MG63 (cell line): ENCODE results near the gene HOXB9. TPM values are rescaled to one million over a fixed set of nuclear protein-coding genes. Genes with fewer than 3 reads are reported as not detected.
A peak's percentile ranks its signal among the peaks of the same experiment; 100 is the strongest.

ENCODE experiments used
- DNase-seq: peaks from one replicate; pipeline ENCODE4 v3.0.0-alpha.2; 2020
- H3K27me3 ChIP-seq: fragments of 250-450 bp; sonication (Bioruptor Pico); 2 replicates; pipeline ENCODE4 v1.5.1; 2020; ENCODE audit warnings: mild to moderate bottlenecking, moderate library complexity
- H3K36me3 ChIP-seq: fragments of 250-450 bp; sonication (Bioruptor Pico); 2 replicates; pipeline ENCODE4 v1.5.1; 2020; ENCODE audit warnings: mild to moderate bottlenecking, moderate library complexity
- H3K4me3 ChIP-seq: fragments of 250-450 bp; sonication (Bioruptor Pico); 2 replicates; pipeline ENCODE4 v1.5.1; 2020; ENCODE audit warnings: mild to moderate bottlenecking, moderate library complexity
- H3K9me3 ChIP-seq: fragments of 250-450 bp; sonication (Bioruptor Pico); 2 replicates; pipeline ENCODE4 v1.5.1; 2020; ENCODE audit warnings: mild to moderate bottlenecking, moderate library complexity
- total RNA-seq: library from RNA; depleted of rRNA; stranded (reverse); fragments of >200 nt; shearing (Covaris generic); gene quantifications from 2 replicates; pipeline ENCODE4 v1.2.3, GENCODE V29; 2014; ENCODE audit warnings: low replicate concordance

Gene HOXB9
- total RNA-seq, 1 experiment from 2014 or later: 21.0 TPM

- no peaks in the 10 kb centered on the region for H3K27me3 ChIP-seq
Observed at GRCh38 chr17:48642059-48642842, 16.1 kb upstream of the HOXB9 start.

GRCh38 chr17:48641541-48642058 is 15.4 kb upstream of the HOXB9 start:
- H3K9me3 ChIP-seq: no peaks in the 10 kb centered on the region; the same call in 1 of the 2 replicates
- DNase-seq: no peak
- peaks cover 67% of the 10 kb centered on the region for H3K36me3 ChIP-seq
- H3K4me3 ChIP-seq: no peak overlapping the region
- no peaks in the 10 kb centered on the region for H3K27me3 ChIP-seq

More at GRCh38 chr17:48642059-48642842, 16.1 kb upstream of the HOXB9 start:
- H3K4me3 ChIP-seq: no peak overlapping the region
- peaks cover 60% of the 10 kb centered on the region for H3K36me3 ChIP-seq
- DNase-seq: no peak
- H3K9me3 ChIP-seq: no peaks in the 10 kb centered on the region; the same call in 1 of the 2 replicates

- no peak for DNase-seq
- H3K9me3 ChIP-seq: no peaks in the 10 kb centered on the region
- H3K36me3 ChIP-seq: peaks cover 68% of the 10 kb centered on the region
- no peaks in the 10 kb centered on the region for H3K27me3 ChIP-seq
- H3K4me3 ChIP-seq: no peak overlapping the region
Observed at GRCh38 chr17:48640858-48641180, 14.7 kb upstream of the HOXB9 start.

- no peak overlapping the region for H3K4me3 ChIP-seq
- peaks cover 74% of the 10 kb centered on the region for H3K36me3 ChIP-seq
- DNase-seq: no peak
- H3K9me3 ChIP-seq: no peaks in the 10 kb centered on the region
- H3K27me3 ChIP-seq: no peaks in the 10 kb centered on the region
Observed at GRCh38 chr17:48639982-48640857, 14.1 kb upstream of the HOXB9 start.

GRCh38 chr17:48639136-48639535 is 13.0 kb upstream of the HOXB9 start:
- H3K9me3 ChIP-seq: no peaks in the 10 kb centered on the region
- no peaks in the 10 kb centered on the region for H3K27me3 ChIP-seq
- peaks cover 79% of the 10 kb centered on the region for H3K36me3 ChIP-seq
- H3K4me3 ChIP-seq: no peak overlapping the region
- peak; percentile 29 for DNase-seq

- Histone ChIP-seq H3K27me3 (no peaks in the 10 kb centered on the region), H3K9me3 (no peaks in the 10 kb centered on the region), H3K36me3 (peaks cover 73% of the 10 kb centered on the region), H3K4me3 (no peak overlapping the region)
- no peak for DNase-seq
Observed at GRCh38 chr17:48637323-48638260, 11.4 kb upstream of the HOXB9 start.

GRCh38 chr17:48636177-48637018 is 10.2 kb upstream of the HOXB9 start:
- Histone ChIP-seq H3K4me3 (no peak overlapping the region), H3K9me3 (no peaks in the 10 kb centered on the region), H3K27me3 (no peaks in the 10 kb centered on the region), H3K36me3 (peaks cover 70% of the 10 kb centered on the region)
- DNase-seq: no peak

GRCh38 chr17:48634493-48635208 is 8.5 kb upstream of the HOXB9 start:
- H3K36me3 ChIP-seq: peaks cover 74% of the 10 kb centered on the region
- no peak overlapping the region for H3K4me3 ChIP-seq
- no peaks in the 10 kb centered on the region for H3K9me3 ChIP-seq
- no peaks in the 10 kb centered on the region for H3K27me3 ChIP-seq
- no peak for DNase-seq

- Histone ChIP-seq H3K4me3 (no peak overlapping the region), H3K27me3 (no peaks in the 10 kb centered on the region), H3K9me3 (no peaks in the 10 kb centered on the region), H3K36me3 (peaks cover 66% of the 10 kb centered on the region)
- DNase-seq: no peak
Observed at GRCh38 chr17:48633266-48633677, 7.1 kb upstream of the HOXB9 start.

GRCh38 chr17:48632579-48633265 is 6.6 kb upstream of the HOXB9 start:
- H3K27me3 ChIP-seq: no peaks in the 10 kb centered on the region
- peaks cover 61% of the 10 kb centered on the region for H3K36me3 ChIP-seq

GRCh38 chr17:48631693-48632578 is 5.8 kb upstream of the HOXB9 start:
- no peak for DNase-seq
- Histone ChIP-seq H3K9me3 (no peaks in the 10 kb centered on the region), H3K36me3 (peaks cover 53% of the 10 kb centered on the region), H3K4me3 (no peak overlapping the region), H3K27me3 (no peaks in the 10 kb centered on the region)

More at GRCh38 chr17:48632579-48633265, 6.6 kb upstream of the HOXB9 start:
- DNase-seq: no peak
- H3K9me3 ChIP-seq: no peaks in the 10 kb centered on the region
- no peak overlapping the region for H3K4me3 ChIP-seq

GRCh38 chr17:48630925-48631692 is 5.0 kb upstream of the HOXB9 start:
- DNase-seq: no peak
- Histone ChIP-seq H3K36me3 (peaks cover 46% of the 10 kb centered on the region), H3K9me3 (no peaks in the 10 kb centered on the region), H3K27me3 (no peaks in the 10 kb centered on the region), H3K4me3 (no peak overlapping the region)
